Lung (tissue), 16 donors: ENCODE measurements around the gene SLC35A1. TPM values are rescaled to one million over a fixed set of nuclear protein-coding genes. Genes with fewer than 3 reads are reported as not detected.

Experiments
- ATAC-seq: fragments of 200-7000 bp; cut with Tn5 transposase; one replicate; pipeline ENCODE4 v1.9.1; 2020; ENCODE audit warnings: moderate number of reproducible peaks; ENCODE audit not compliant: insufficient read depth, low FRiP score
- DNase-seq, 3 donors: peaks; one replicate each; pipeline ENCODE4 v3.0.0-alpha.2; 2013 to 2017
- H3K27ac ChIP-seq, 2 donors: one replicate each; pipeline ENCODE4 v1.5.1; 2013; ENCODE audit warnings: mild to moderate bottlenecking in 2 of 2, moderate library complexity in 2 of 2, control low read depth in 1 of 2, inconsistent platforms in 1 of 2, low read depth in 1 of 2, low read length in 1 of 2
- H3K27me3 ChIP-seq, 3 donors: one replicate each; pipeline ENCODE4 v1.5.1; 2013; ENCODE audit warnings: low read length in 2 of 3; ENCODE audit not compliant: control insufficient read depth in 3 of 3, insufficient read depth in 3 of 3
- H3K36me3 ChIP-seq, 4 donors: one replicate each; pipeline ENCODE4 v1.5.1; 2013; ENCODE audit warnings: low read length in 4 of 4, mild to moderate bottlenecking in 1 of 4, moderate library complexity in 1 of 4; ENCODE audit not compliant: control insufficient read depth in 4 of 4, insufficient read depth in 4 of 4
- H3K4me1 ChIP-seq, 5 donors: one replicate each; pipeline ENCODE4 v1.5.1; 2013; ENCODE audit warnings: low read length in 5 of 5, mild to moderate bottlenecking in 2 of 5, moderate library complexity in 1 of 5; ENCODE audit not compliant: control insufficient read depth in 5 of 5, insufficient read depth in 5 of 5
- H3K4me3 ChIP-seq: one replicate; pipeline ENCODE4 v1.5.1; 2013; ENCODE audit warnings: mild to moderate bottlenecking, control low read depth, moderate library complexity
- H3K9ac ChIP-seq, 2 donors: one replicate each; pipeline ENCODE4 v1.5.1; 2013; ENCODE audit warnings: low read length in 2 of 2, control low read depth in 1 of 2; ENCODE audit not compliant: insufficient read depth in 1 of 2
- H3K9me3 ChIP-seq, 4 donors: one replicate each; pipeline ENCODE4 v1.5.1; 2013; ENCODE audit warnings: low read length in 3 of 4, mild to moderate bottlenecking in 1 of 4, moderate library complexity in 1 of 4; ENCODE audit not compliant: control insufficient read depth in 4 of 4, insufficient read depth in 3 of 4
- CTCF ChIP-seq: IDR thresholded peaks from 2 replicates; pipeline ENCODE4 v1.5.1; 2012; ENCODE audit warnings: mild to moderate bottlenecking; ENCODE audit errors: control extremely low read depth, extremely low read depth
- WGBS, 2 donors: extraction: QIAGEN DNeasy Blood & Tissue Kit; methylation state at CpG; one replicate each; pipeline ENCODE4 v1.1.7; 2013; 5-methylcytosine and 5-hydroxymethylcytosine counted together
- long read RNA-seq, 5 donors: transcript quantifications; one replicate each; lab custom pipeline, GENCODE V29; 2026
- polyA plus RNA-seq, 2 donors: library from polyadenylated mRNA; stranded (reverse); fragments of 200-250 nt; gene quantifications; one replicate each; pipeline ENCODE4 v1.2.1, GENCODE V29; 2013
- total RNA-seq, 2 donors: library from RNA; depleted of rRNA in 1 of 2; stranded (reverse); fragments of >200 nt in 1 of 2; gene quantifications; one replicate each; pipeline ENCODE4 v1.2.1, GENCODE V29; 2014 to 2021
- donor health status: control.
- donor health status: control.
- donor health status: Bipolar disorder and iron deficiency.
- donor health status: healthy.
- donor health status: DM: yes; HTN: yes; CAD: no.

The SLC35A1 gene
- total RNA-seq, result 10 to 100 TPM; 21.7 to 42.2 TPM
- 10 to 100 TPM; 19.3 to 32.7 TPM for polyA plus RNA-seq
- long read RNA-seq, donor 1, transcript SLC35A1-201 (8 exons, 1,851 nt), result major isoform, 16 of 24 reads
- long read RNA-seq, donor 1, partial matches to known transcripts, result 8 of 24 reads
- long read RNA-seq, donor 1, other reads (novel, unspliced or antisense), result 0 of 24 reads
- long read RNA-seq, donor 2, transcript SLC35A1-201 (8 exons, 1,851 nt), result major isoform, 7 of 16 reads
- long read RNA-seq, donor 2, partial matches to known transcripts, result 9 of 16 reads
- long read RNA-seq, donor 2, other reads (novel, unspliced or antisense), result 0 of 16 reads
- long read RNA-seq, donor 3, transcript SLC35A1-201 (8 exons, 1,851 nt), result major isoform, 5 of 5 reads
- long read RNA-seq, donor 3, partial matches to known transcripts, result 0 of 5 reads
- long read RNA-seq, donor 3, other reads (novel, unspliced or antisense), result 0 of 5 reads
- long read RNA-seq, donor 4, partial matches to known transcripts, result 0 of 1 reads
- long read RNA-seq, donor 4, other reads (novel, unspliced or antisense), result 0 of 1 reads
- long read RNA-seq, donor 5, transcript SLC35A1-201 (8 exons, 1,851 nt), result major isoform, 7 of 83 reads
- long read RNA-seq, donor 5, partial matches to known transcripts, result 76 of 83 reads
- long read RNA-seq, donor 5, other reads (novel, unspliced or antisense), result 0 of 83 reads

- Histone ChIP-seq H3K4me3 (peak within 1 kb of the TSS; percentile 92), H3K9me3 (no peaks in the 10 kb centered on the region), H3K4me1 (peaks cover 0 to 7% (median 3%) of the 10 kb centered on the region in 5 donors), H3K36me3 (peaks cover 0 to 3% (median 1%) of the 10 kb centered on the region in 4 donors), H3K27ac (peak within 1 kb of the TSS; percentile 87 to 100), H3K27me3 (no peaks in the 10 kb centered on the region), H3K9ac (peak within 1 kb of the TSS; percentile 81 to 92)
- DNase-seq, result peak; percentile 90 to 93 (median 91)
- WGBS, 2 donors, result 0 to 1% methylated on average over 61 to 70 of the region's 70 CpGs
- peak; percentile 97 for ATAC-seq
- TF ChIP-seq CTCF, result no peak
Measured at GRCh38 chr6:87472525-87473418, at the start of gene SLC35A1. Gene SLC35A1 (plus strand): TSS chr6:87472974. CDS start chr6:87473004, 30 bp downstream.

GRCh38 chr6:87426789-87427188, 46.0 kb upstream of the SLC35A1 start:
- Histone ChIP-seq H3K27me3 (no peaks in the 10 kb centered on the region), H3K9ac (no peak overlapping the region), H3K27ac (no peak overlapping the region), H3K4me1 (no peaks in the 10 kb centered on the region), H3K36me3 (no peaks in the 10 kb centered on the region), H3K9me3 (no peaks in the 10 kb centered on the region), H3K4me3 (no peak overlapping the region)
- ATAC-seq (no peak), DNase-seq (no peak)
- TF ChIP-seq CTCF, result no peak
- 94 to 100% methylated on average over 4 of the region's 4 CpGs for WGBS, 2 donors

GRCh38 chr6:87430499-87430898, 42.3 kb upstream of the SLC35A1 start:
- no peak overlapping the region for H3K27ac ChIP-seq
- H3K36me3 ChIP-seq, result no peaks in the 10 kb centered on the region
- no peak overlapping the region for H3K4me3 ChIP-seq
- ATAC-seq, result no peak
- H3K9me3 ChIP-seq, result no peaks in the 10 kb centered on the region
- no peaks in the 10 kb centered on the region for H3K27me3 ChIP-seq
- WGBS, 2 donors, result 74 to 78% methylated on average over 3 of the region's 3 CpGs
- no peaks in the 10 kb centered on the region for H3K4me1 ChIP-seq
- no peak overlapping the region for H3K9ac ChIP-seq
- no peak for TF ChIP-seq CTCF
- DNase-seq, result no peak
